A549 treated with DMSO at 1 μM for 4 hours (cell line): Measurements from ENCODE around the gene C6orf141. TPM values are rescaled to one million over a fixed set of nuclear protein-coding genes. Genes with fewer than 3 reads are reported as not detected.

Source experiments
- total RNA-seq: library from RNA; stranded (reverse); fragments of 200-300 nt; extraction: Qiagen RNA extraction; gene quantifications from 5 replicates; pipeline ENCODE4 v1.2.3, GENCODE V29; 2022; ENCODE audit warnings: low read depth

Gene C6orf141
- total RNA-seq = 21.2 to 29.9 TPM (median 24.9 TPM) in 5 replicates

DNA sequence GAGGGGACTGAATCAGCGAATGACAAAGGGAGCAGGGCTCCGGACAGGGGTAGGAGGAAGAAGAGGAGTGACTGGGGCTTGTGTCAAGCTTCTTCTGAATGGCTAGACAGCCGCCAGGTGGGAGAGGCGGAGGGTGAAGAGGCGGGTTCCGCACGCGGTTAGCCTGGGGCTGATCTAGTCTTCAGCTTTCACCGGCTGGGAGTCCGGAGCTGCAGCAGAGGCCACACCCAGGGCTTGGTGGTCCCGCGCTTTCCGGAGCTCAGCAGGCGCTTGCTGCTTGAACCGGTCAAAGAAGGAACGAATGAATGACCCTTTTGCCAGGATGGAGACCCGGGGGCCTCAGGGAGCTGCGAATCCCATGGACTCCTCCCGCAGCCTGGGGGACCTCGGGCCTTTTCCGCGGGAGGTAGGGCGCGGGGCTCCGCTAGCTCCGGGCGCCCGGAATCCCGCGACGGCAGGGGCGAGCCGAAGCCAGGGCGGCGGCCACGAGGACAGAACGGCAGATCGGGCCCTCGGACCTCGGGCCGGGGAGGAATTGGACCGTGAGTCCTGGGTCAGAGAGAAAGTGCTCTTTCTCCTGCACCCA lies at the start of gene C6orf141:
Gene C6orf141, plus strand, starts transcription at position 177 of the 586 bp plus-strand sequence. Its CDS starts 125 bp downstream, at position 302.

Other genes starting within 250 kb of the C6orf141 start
- gene MMUT, start 87.4 kb upstream of the C6orf141 start, total RNA-seq = 4.9 to 7.9 TPM (median 5.9 TPM) in 5 replicates
- gene CENPQ, start 87.3 kb upstream of the C6orf141 start, total RNA-seq = 6.6 to 9.9 TPM (median 8.0 TPM) in 5 replicates
- gene GLYATL3, start 50.7 kb upstream of the C6orf141 start, total RNA-seq = not detected in 5 replicates
- gene RHAG, start 86.2 kb downstream of the C6orf141 start, total RNA-seq = 0.05 to 0.07 TPM in 2 of 5 replicates, not detected in the others
- not detected in 5 replicates for gene CRISP2, start 162.9 kb downstream of the C6orf141 start, total RNA-seq
- not detected in 5 replicates for gene CRISP3, start 193.7 kb downstream of the C6orf141 start, total RNA-seq
- gene PGK2, start 236.6 kb downstream of the C6orf141 start, total RNA-seq = not detected in 5 replicates